Loucy (cell line): ENCODE data around the gene SPDL1.

Experiments used
- H2AFZ ChIP-seq: fragments of 200-600 bp; sonication (generic); 2 replicates; pipeline ENCODE4 v1.6.0; 2016; ENCODE audit warnings: antibody characterized with exemption, mild to moderate bottlenecking, low read length, moderate library complexity
- H3F3A ChIP-seq: fragments of 200-600 bp; 2 replicates; pipeline ENCODE4 v1.6.0; 2016; ENCODE audit warnings: antibody characterized with exemption, low read depth, mild to moderate bottlenecking
- H3K27me3 ChIP-seq: fragments of 200-600 bp; sonication (generic); 2 replicates; pipeline ENCODE4 v1.6.1; 2014; ENCODE audit warnings: low read length, mild to moderate bottlenecking; ENCODE audit not compliant: insufficient read depth, poor library complexity, severe bottlenecking
- H3K36me3 ChIP-seq: fragments of 200-600 bp; sonication (generic); 2 replicates; pipeline ENCODE4 v1.6.1; 2016; ENCODE audit warnings: low read length; ENCODE audit not compliant: insufficient read depth
- H3K4me1 ChIP-seq: fragments of 200-600 bp; sonication (generic); 2 replicates; pipeline ENCODE4 v1.5.1; 2014; ENCODE audit warnings: low read length, mild to moderate bottlenecking; ENCODE audit not compliant: insufficient read depth, poor library complexity, severe bottlenecking
- H3K4me2 ChIP-seq: fragments of 200-600 bp; sonication (generic); 2 replicates; pipeline ENCODE4 v1.6.0; 2014; ENCODE audit warnings: antibody characterized with exemption, low read length, low read depth, mild to moderate bottlenecking; ENCODE audit not compliant: poor library complexity, severe bottlenecking
- H3K4me3 ChIP-seq: fragments of 200-600 bp; sonication (generic); 2 replicates; pipeline ENCODE4 v1.5.1; 2014; ENCODE audit warnings: low read length, mild to moderate bottlenecking, mixed read lengths; ENCODE audit not compliant: poor library complexity, severe bottlenecking
- H3K79me2 ChIP-seq: fragments of 200-600 bp; sonication (generic); 2 replicates; pipeline ENCODE4 v1.6.1; 2014; ENCODE audit warnings: low read length; ENCODE audit not compliant: insufficient read depth
- H3K9ac ChIP-seq: fragments of 200-600 bp; sonication (generic); 2 replicates; pipeline ENCODE4 v1.6.0; 2014; ENCODE audit warnings: mild to moderate bottlenecking, low read depth, low read length, moderate library complexity; ENCODE audit not compliant: poor library complexity, severe bottlenecking
- H3K9me2 ChIP-seq: fragments of 200-600 bp; sonication (generic); replicated peaks from 2 replicates; pipeline ENCODE4 v1.6.1; 2016; ENCODE audit warnings: low read depth, low read length, mixed read lengths
- H3K9me3 ChIP-seq: fragments of 200-600 bp; sonication (generic); 2 replicates; pipeline ENCODE4 v1.6.1; 2014; ENCODE audit warnings: mild to moderate bottlenecking, antibody characterized with exemption, low read length, low read depth; ENCODE audit not compliant: insufficient read depth
- H4K20me1 ChIP-seq: fragments of 200-600 bp; sonication (generic); 2 replicates; pipeline ENCODE4 v1.6.0; 2014; ENCODE audit warnings: antibody characterized with exemption, low read length, mild to moderate bottlenecking; ENCODE audit not compliant: insufficient read depth, poor library complexity, severe bottlenecking
- CTCF ChIP-seq: fragments of 200-600 bp; sonication (generic); conservative IDR thresholded peaks from 2 replicates; pipeline ENCODE4 v1.5.1; 2014; ENCODE audit warnings: mild to moderate bottlenecking, antibody characterized with exemption, low read length
- EZH2phosphoT487 ChIP-seq: fragments of 200-600 bp; IDR thresholded peaks from 2 replicates; pipeline ENCODE4 v1.6.1; 2018; ENCODE audit warnings: antibody characterized with exemption, mild to moderate bottlenecking, moderate library complexity, borderline replicate concordance

Gene SPDL1

GRCh38 chr5:169545762-169546161, 37.8 kb upstream of the SPDL1 start:
- no peaks in the 10 kb centered on the region for H3K9me3 ChIP-seq
- H3F3A ChIP-seq = no peaks in the 10 kb centered on the region
- H3K9me2 ChIP-seq = no peaks in the 10 kb centered on the region
- TF ChIP-seq EZH2phosphoT487 (no peak), CTCF (no peak)
- no peaks in the 10 kb centered on the region for H3K79me2 ChIP-seq
- no peak overlapping the region for H3K4me3 ChIP-seq
- no peak overlapping the region for H2AFZ ChIP-seq
- no peak overlapping the region for H3K4me2 ChIP-seq
- H3K27me3 ChIP-seq = no peaks in the 10 kb centered on the region
- H4K20me1 ChIP-seq = no peaks in the 10 kb centered on the region
- H3K4me1 ChIP-seq = no peaks in the 10 kb centered on the region
- H3K36me3 ChIP-seq = no peaks in the 10 kb centered on the region
- no peak overlapping the region for H3K9ac ChIP-seq

- H3K9ac ChIP-seq = no peak overlapping the region
- H3K4me1 ChIP-seq = no peaks in the 10 kb centered on the region
- no peaks in the 10 kb centered on the region for H3K79me2 ChIP-seq
- no peak overlapping the region for H2AFZ ChIP-seq
- H4K20me1 ChIP-seq = no peaks in the 10 kb centered on the region
- no peak overlapping the region for H3K4me3 ChIP-seq
- H3K9me3 ChIP-seq = no peaks in the 10 kb centered on the region
- TF ChIP-seq CTCF (no peak), EZH2phosphoT487 (no peak)
- no peak overlapping the region for H3K4me2 ChIP-seq
- H3K36me3 ChIP-seq = no peaks in the 10 kb centered on the region
- no peaks in the 10 kb centered on the region for H3K27me3 ChIP-seq
- H3K9me2 ChIP-seq = no peaks in the 10 kb centered on the region
- no peaks in the 10 kb centered on the region for H3F3A ChIP-seq
These were observed 37.2 kb upstream of the SPDL1 start for GRCh38 chr5:169546346-169546745.

- H3K36me3 ChIP-seq = no peaks in the 10 kb centered on the region
- H3K4me3 ChIP-seq = no peak overlapping the region
- H3K9me2 ChIP-seq = no peaks in the 10 kb centered on the region
- TF ChIP-seq EZH2phosphoT487 (no peak), CTCF (no peak)
- no peak overlapping the region for H2AFZ ChIP-seq
- no peaks in the 10 kb centered on the region for H4K20me1 ChIP-seq
- no peak overlapping the region for H3K4me2 ChIP-seq
- H3K9ac ChIP-seq = no peak overlapping the region
- no peaks in the 10 kb centered on the region for H3K79me2 ChIP-seq
- H3K27me3 ChIP-seq = no peaks in the 10 kb centered on the region
- no peaks in the 10 kb centered on the region for H3F3A ChIP-seq
- H3K4me1 ChIP-seq = no peaks in the 10 kb centered on the region
- H3K9me3 ChIP-seq = no peaks in the 10 kb centered on the region
These were observed 36.1 kb upstream of the SPDL1 start for GRCh38 chr5:169547508-169547907.
